ENCODE data around the gene HES7. TPM values are rescaled to one million over a fixed set of nuclear protein-coding genes. Genes with fewer than 3 reads are reported as not detected.

Gene HES7
- total and polyA plus RNA-seq, 4 donors: not detected

- peaks cover 13 to 25% (median 20%) of the 10 kb centered on the region in 4 donors for H3K36me3 ChIP-seq (ENCODE audit: control insufficient read depth in 4 of 4, insufficient read depth in 3 of 4, low read depth in 1 of 4, low read length in 3 of 4)
- 65% methylated on average over 7 of the region's 7 CpGs for WGBS
- no peak for DNase-seq (ENCODE audit: low spot score)
- H3K27me3 ChIP-seq (ENCODE audit: control insufficient read depth in 4 of 4, insufficient read depth in 4 of 4, low read length in 3 of 4): no peaks in the 10 kb centered on the region
- peak overlapping the region in 1 of 2 donors; percentile 99 for H3K9ac ChIP-seq (ENCODE audit: low read depth in 1 of 2, low read length in 2 of 2)
- H3K4me3 ChIP-seq (ENCODE audit: low read depth in 1 of 3, low read length in 3 of 3): no peak overlapping the region
- TF ChIP-seq SP1 (IDR thresholded peaks at IDR 0.05): no peak
- no peak for TF ChIP-seq MAX (IDR thresholded peaks at IDR 0.05)
- H3K9me3 ChIP-seq (ENCODE audit: control insufficient read depth in 4 of 4, low read length in 3 of 4): no peaks in the 10 kb centered on the region
- peak overlapping the region; percentile 97 to 99 for H3K27ac ChIP-seq (ENCODE audit: low read depth in 1 of 2, low read length in 2 of 2)
- peaks cover 15 to 50% (median 30%) of the 10 kb centered on the region in 4 donors for H3K4me1 ChIP-seq (ENCODE audit: control insufficient read depth in 4 of 4, insufficient read depth in 4 of 4, low read length in 3 of 4)
Measured at GRCh38 chr17:8153031-8153451, 29.1 kb upstream of the HES7 start.

- H3K4me3 ChIP-seq (ENCODE audit: low read depth in 1 of 3, low read length in 3 of 3): peak within 1 kb of the TSS; percentile 69 to 97 (median 79)
- peak; percentile 37 for TF ChIP-seq FOXA2 (IDR thresholded peaks at IDR 0.05)
- peak; percentile 51 to 59 for TF ChIP-seq HNF4A (conservative IDR thresholded peaks at IDR 0.05)
- peak; percentile 81 for TF ChIP-seq MAX (IDR thresholded peaks at IDR 0.05)
- TF ChIP-seq RXRA (IDR thresholded peaks at IDR 0.05): peak; percentile 83 to 84
- peak; percentile 83 for TF ChIP-seq REST (IDR thresholded peaks at IDR 0.05)
- no peak for TF ChIP-seq HNF4G (IDR thresholded peaks at IDR 0.05)
- TF ChIP-seq CTCF (IDR thresholded peaks at IDR 0.05; ENCODE audit: low read depth, low read length, missing input control): no peak
- peak in 1 of 2 donors; percentile 54 for TF ChIP-seq GABPA (IDR thresholded peaks at IDR 0.05 in 1 of 2, conservative IDR thresholded peaks at IDR 0.05 in 1 of 2)
- peak; percentile 85 for TF ChIP-seq TAF1 (conservative IDR thresholded peaks at IDR 0.05)
- TF ChIP-seq YY1 (IDR thresholded peaks at IDR 0.05): peak; percentile 89
- TF ChIP-seq SP1 (IDR thresholded peaks at IDR 0.05): peak; percentile 81
- TF ChIP-seq ATF3 (IDR thresholded peaks at IDR 0.05): no peak
- TF ChIP-seq FOXA1 (IDR thresholded peaks at IDR 0.05): no peak
- TF ChIP-seq ZBTB33 (IDR thresholded peaks at IDR 0.05): no peak
- peak; percentile 64 to 80 for TF ChIP-seq EGR1 (IDR thresholded peaks at IDR 0.05; ENCODE audit: low read depth in 2 of 2)
- peak in 1 of 2 donors; percentile 57 for TF ChIP-seq JUND (IDR thresholded peaks at IDR 0.05)
- TF ChIP-seq RAD21 (IDR thresholded peaks at IDR 0.05): peak in 1 of 2 donors; percentile 9
- peak; percentile 82 for TF ChIP-seq NR2F2 (IDR thresholded peaks at IDR 0.05)
- H3K27ac ChIP-seq (ENCODE audit: low read depth in 1 of 2, low read length in 2 of 2): peak within 1 kb of the TSS; percentile 97 to 99
- peak; percentile 95 for DNase-seq (ENCODE audit: low spot score)
- no peaks in the 10 kb centered on the region for H3K27me3 ChIP-seq (ENCODE audit: control insufficient read depth in 4 of 4, insufficient read depth in 4 of 4, low read length in 3 of 4)
- WGBS: 2% methylated on average over 42 of the region's 42 CpGs
- peaks cover 20 to 33% (median 27%) of the 10 kb centered on the region in 4 donors for H3K36me3 ChIP-seq (ENCODE audit: control insufficient read depth in 4 of 4, insufficient read depth in 3 of 4, low read depth in 1 of 4, low read length in 3 of 4)
- peak within 1 kb of the TSS; percentile 86 to 99 for H3K9ac ChIP-seq (ENCODE audit: low read depth in 1 of 2, low read length in 2 of 2)
- no peaks in the 10 kb centered on the region for H3K9me3 ChIP-seq (ENCODE audit: control insufficient read depth in 4 of 4, low read length in 3 of 4)
- H3K4me1 ChIP-seq (ENCODE audit: control insufficient read depth in 4 of 4, insufficient read depth in 4 of 4, low read length in 3 of 4): peaks cover 15 to 50% (median 30%) of the 10 kb centered on the region in 4 donors
Measured at GRCh38 chr17:8152112-8152775, 28.3 kb upstream of the HES7 start, which contains the start of gene PER1. PER1 (minus strand) TSS chr17:8152404; CDS start chr17:8150706, 1,698 bp downstream.
